ENCODE results near the gene KRT27. TPM values are rescaled to one million over a fixed set of nuclear protein-coding genes. Genes with fewer than 3 reads are reported as not detected.
A peak's percentile ranks its signal among the peaks of the same experiment; 100 is the strongest.

The KRT27 gene
- polyA plus RNA-seq (2013, experiment 1 of 2), result 0.01 TPM
- not detected for polyA plus RNA-seq (2013, experiment 2 of 2)

GRCh38 chr17:40782450-40782849, at the start of gene KRT27:
TSS of gene KRT27 (minus strand) at chr17:40782550. CDS start at chr17:40782493, 57 bp downstream.
- Histone ChIP-seq H3K23ac (ENCODE audit: low read length) (no peak within 1 kb of the TSS), H3K56ac (ENCODE audit: low read length) (no peak within 1 kb of the TSS), H4K5ac (ENCODE audit: low read length) (no peak within 1 kb of the TSS), H3K4me2 (ENCODE audit: low read length) (no peak within 1 kb of the TSS), H2BK5ac (ENCODE audit: low read length) (no peak within 1 kb of the TSS), H2BK15ac (replicated peaks; ENCODE audit: low read depth) (no peak within 1 kb of the TSS), H2BK120ac (ENCODE audit: low read depth, low read length) (no peak within 1 kb of the TSS), H3K4me3 (ENCODE audit: low read length) (no peak within 1 kb of the TSS), H3K27me3 (ENCODE audit: insufficient read depth, low read length, poor library complexity) (no peaks in the 10 kb centered on the region), H3K18ac (ENCODE audit: low read length) (no peak within 1 kb of the TSS), H3K9ac (ENCODE audit: low read length) (no peak within 1 kb of the TSS), H3K4me1 (ENCODE audit: control insufficient read depth, low read depth, low read length) (no peaks in the 10 kb centered on the region), H3K36me3 (ENCODE audit: control insufficient read depth, insufficient read depth, low read length) (no peaks in the 10 kb centered on the region), H3K27ac (ENCODE audit: low read depth, low read length) (no peak within 1 kb of the TSS), H2AK5ac (ENCODE audit: low read length) (no peak within 1 kb of the TSS), H4K8ac (ENCODE audit: low read depth, low read length) (no peak within 1 kb of the TSS), H3K79me2 (ENCODE audit: control insufficient read depth, insufficient read depth, low read length) (no peaks in the 10 kb centered on the region), H3K79me1 (ENCODE audit: low read length) (no peaks in the 10 kb centered on the region), H3K4ac (ENCODE audit: low read depth, low read length) (no peak within 1 kb of the TSS)
- WGBS (ENCODE audit: extremely low coverage, insufficient coverage, low lambda C conversion rate), result no CpG with 5 or more reads among the region's 4 CpGs
- no peak for DNase-seq

GRCh38 chr17:40830085-40830776, 47.9 kb upstream of the KRT27 start:
- no peak overlapping the region for H3K4me3 ChIP-seq (ENCODE audit: low read length)
- H3K23ac ChIP-seq (ENCODE audit: low read length), result no peak overlapping the region
- H3K4ac ChIP-seq (ENCODE audit: low read depth, low read length), result no peak overlapping the region
- H3K27ac ChIP-seq (ENCODE audit: low read depth, low read length), result no peak overlapping the region
- no peak overlapping the region for H3K18ac ChIP-seq (ENCODE audit: low read length)
- H2AK5ac ChIP-seq (ENCODE audit: low read length), result no peak overlapping the region
- H3K56ac ChIP-seq (ENCODE audit: low read length), result no peak overlapping the region
- H3K27me3 ChIP-seq (ENCODE audit: insufficient read depth, low read length, poor library complexity), result no peaks in the 10 kb centered on the region
- no CpG with 5 or more reads among the region's 2 CpGs for WGBS (ENCODE audit: extremely low coverage, insufficient coverage, low lambda C conversion rate)
- no peaks in the 10 kb centered on the region for H3K4me1 ChIP-seq (ENCODE audit: control insufficient read depth, low read depth, low read length)
- H3K36me3 ChIP-seq (ENCODE audit: control insufficient read depth, insufficient read depth, low read length), result no peaks in the 10 kb centered on the region
- H4K8ac ChIP-seq (ENCODE audit: low read depth, low read length), result no peak overlapping the region
- peaks cover 2% of the 10 kb centered on the region for H3K79me1 ChIP-seq (ENCODE audit: low read length)
- no peak overlapping the region for H3K9ac ChIP-seq (ENCODE audit: low read length)
- H3K4me2 ChIP-seq (ENCODE audit: low read length), result no peak overlapping the region
- no peak overlapping the region for H2BK120ac ChIP-seq (ENCODE audit: low read depth, low read length)
- H2BK15ac ChIP-seq (replicated peaks; ENCODE audit: low read depth), result no peak overlapping the region
- no peak overlapping the region for H4K5ac ChIP-seq (ENCODE audit: low read length)
- H3K79me2 ChIP-seq (ENCODE audit: control insufficient read depth, insufficient read depth, low read length), result no peaks in the 10 kb centered on the region
- no peak overlapping the region for H2BK5ac ChIP-seq (ENCODE audit: low read length)
- no peak for DNase-seq

GRCh38 chr17:40828454-40829044, 46.2 kb upstream of the KRT27 start:
- Histone ChIP-seq H4K5ac (ENCODE audit: low read length) (no peak overlapping the region), H3K18ac (ENCODE audit: low read length) (no peak overlapping the region), H4K8ac (ENCODE audit: low read depth, low read length) (no peak overlapping the region), H3K4me1 (ENCODE audit: control insufficient read depth, low read depth, low read length) (no peaks in the 10 kb centered on the region), H3K36me3 (ENCODE audit: control insufficient read depth, insufficient read depth, low read length) (no peaks in the 10 kb centered on the region), H3K4me3 (ENCODE audit: low read length) (no peak overlapping the region), H3K4ac (ENCODE audit: low read depth, low read length) (no peak overlapping the region), H3K9ac (ENCODE audit: low read length) (no peak overlapping the region), H3K23ac (ENCODE audit: low read length) (no peak overlapping the region), H3K27me3 (ENCODE audit: insufficient read depth, low read length, poor library complexity) (no peaks in the 10 kb centered on the region), H3K4me2 (ENCODE audit: low read length) (no peak overlapping the region), H3K79me1 (ENCODE audit: low read length) (peaks cover 2% of the 10 kb centered on the region), H2BK15ac (replicated peaks; ENCODE audit: low read depth) (no peak overlapping the region), H3K79me2 (ENCODE audit: control insufficient read depth, insufficient read depth, low read length) (no peaks in the 10 kb centered on the region), H3K27ac (ENCODE audit: low read depth, low read length) (no peak overlapping the region), H3K56ac (ENCODE audit: low read length) (no peak overlapping the region), H2BK120ac (ENCODE audit: low read depth, low read length) (no peak overlapping the region), H2AK5ac (ENCODE audit: low read length) (no peak overlapping the region), H2BK5ac (ENCODE audit: low read length) (no peak overlapping the region)
- no CpG with 5 or more reads among the region's 4 CpGs for WGBS (ENCODE audit: extremely low coverage, insufficient coverage, low lambda C conversion rate)
- no peak for DNase-seq

GRCh38 chr17:40827746-40828453, 45.5 kb upstream of the KRT27 start:
- WGBS (ENCODE audit: extremely low coverage, insufficient coverage, low lambda C conversion rate), result no CpG with 5 or more reads among the region's 7 CpGs
- H3K27ac ChIP-seq (ENCODE audit: low read depth, low read length), result no peak overlapping the region
- H4K5ac ChIP-seq (ENCODE audit: low read length), result no peak overlapping the region
- H3K4me3 ChIP-seq (ENCODE audit: low read length), result no peak overlapping the region
- no peak overlapping the region for H4K8ac ChIP-seq (ENCODE audit: low read depth, low read length)
- no peak overlapping the region for H2BK5ac ChIP-seq (ENCODE audit: low read length)
- H2BK15ac ChIP-seq (replicated peaks; ENCODE audit: low read depth), result no peak overlapping the region
- H3K27me3 ChIP-seq (ENCODE audit: insufficient read depth, low read length, poor library complexity), result no peaks in the 10 kb centered on the region
- H3K4me2 ChIP-seq (ENCODE audit: low read length), result no peak overlapping the region
- H3K56ac ChIP-seq (ENCODE audit: low read length), result no peak overlapping the region
- no peak overlapping the region for H2BK120ac ChIP-seq (ENCODE audit: low read depth, low read length)
- H3K9ac ChIP-seq (ENCODE audit: low read length), result no peak overlapping the region
- H3K23ac ChIP-seq (ENCODE audit: low read length), result no peak overlapping the region
- no peak overlapping the region for H3K4ac ChIP-seq (ENCODE audit: low read depth, low read length)
- no peaks in the 10 kb centered on the region for H3K79me2 ChIP-seq (ENCODE audit: control insufficient read depth, insufficient read depth, low read length)
- peaks cover 2% of the 10 kb centered on the region for H3K79me1 ChIP-seq (ENCODE audit: low read length)
- DNase-seq, result peak; percentile 10
- H3K4me1 ChIP-seq (ENCODE audit: control insufficient read depth, low read depth, low read length), result no peaks in the 10 kb centered on the region
- no peak overlapping the region for H3K18ac ChIP-seq (ENCODE audit: low read length)
- H3K36me3 ChIP-seq (ENCODE audit: control insufficient read depth, insufficient read depth, low read length), result no peaks in the 10 kb centered on the region
- H2AK5ac ChIP-seq (ENCODE audit: low read length), result no peak overlapping the region

- H3K79me1 ChIP-seq (ENCODE audit: low read length), result peaks cover 2% of the 10 kb centered on the region
- WGBS (ENCODE audit: extremely low coverage, insufficient coverage, low lambda C conversion rate), result no CpG with 5 or more reads among the region's 2 CpGs
- H2BK5ac ChIP-seq (ENCODE audit: low read length), result no peak overlapping the region
- no peak overlapping the region for H3K9ac ChIP-seq (ENCODE audit: low read length)
- no peak overlapping the region for H2BK120ac ChIP-seq (ENCODE audit: low read depth, low read length)
- DNase-seq, result no peak
- no peak overlapping the region for H3K27ac ChIP-seq (ENCODE audit: low read depth, low read length)
- H3K79me2 ChIP-seq (ENCODE audit: control insufficient read depth, insufficient read depth, low read length), result no peaks in the 10 kb centered on the region
- H4K8ac ChIP-seq (ENCODE audit: low read depth, low read length), result no peak overlapping the region
- no peaks in the 10 kb centered on the region for H3K4me1 ChIP-seq (ENCODE audit: control insufficient read depth, low read depth, low read length)
- H3K23ac ChIP-seq (ENCODE audit: low read length), result no peak overlapping the region
- H3K27me3 ChIP-seq (ENCODE audit: insufficient read depth, low read length, poor library complexity), result no peaks in the 10 kb centered on the region
- H4K5ac ChIP-seq (ENCODE audit: low read length), result no peak overlapping the region
- H3K4me2 ChIP-seq (ENCODE audit: low read length), result no peak overlapping the region
- H3K4ac ChIP-seq (ENCODE audit: low read depth, low read length), result no peak overlapping the region
- H3K36me3 ChIP-seq (ENCODE audit: control insufficient read depth, insufficient read depth, low read length), result no peaks in the 10 kb centered on the region
- no peak overlapping the region for H2AK5ac ChIP-seq (ENCODE audit: low read length)
- H2BK15ac ChIP-seq (replicated peaks; ENCODE audit: low read depth), result no peak overlapping the region
- no peak overlapping the region for H3K56ac ChIP-seq (ENCODE audit: low read length)
- no peak overlapping the region for H3K4me3 ChIP-seq (ENCODE audit: low read length)
- no peak overlapping the region for H3K18ac ChIP-seq (ENCODE audit: low read length)
Observed at GRCh38 chr17:40825599-40825998, 43.2 kb upstream of the KRT27 start.
